COR-L47 (cell line): ENCODE measurements around the gene SBNO2.

Source experiments
- DNase-seq: peaks from one replicate; lab custom pipeline; 2025; lab: John Stamatoyannopoulos, UW

Gene SBNO2

DNA sequence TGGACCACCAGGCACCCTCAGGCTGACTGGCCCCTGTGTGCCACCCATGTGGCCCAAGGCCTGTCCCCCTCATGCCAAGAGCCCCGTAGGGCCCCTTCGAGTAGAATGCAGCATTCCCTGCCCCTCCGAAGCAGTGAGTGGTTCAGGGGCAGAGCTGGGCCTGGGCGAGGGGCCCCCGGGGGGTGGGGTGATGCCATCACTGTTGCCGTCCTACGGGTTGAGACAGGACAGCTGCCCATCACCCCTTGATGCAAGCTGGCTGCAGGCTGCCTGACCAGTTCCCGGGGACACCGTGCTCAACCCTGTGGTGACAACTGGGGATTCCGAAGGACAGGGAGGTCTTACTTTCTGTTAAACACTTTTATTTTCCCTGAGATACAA, 4.7 kb downstream of the SBNO2 start:
- no peak for DNase-seq

DNA sequence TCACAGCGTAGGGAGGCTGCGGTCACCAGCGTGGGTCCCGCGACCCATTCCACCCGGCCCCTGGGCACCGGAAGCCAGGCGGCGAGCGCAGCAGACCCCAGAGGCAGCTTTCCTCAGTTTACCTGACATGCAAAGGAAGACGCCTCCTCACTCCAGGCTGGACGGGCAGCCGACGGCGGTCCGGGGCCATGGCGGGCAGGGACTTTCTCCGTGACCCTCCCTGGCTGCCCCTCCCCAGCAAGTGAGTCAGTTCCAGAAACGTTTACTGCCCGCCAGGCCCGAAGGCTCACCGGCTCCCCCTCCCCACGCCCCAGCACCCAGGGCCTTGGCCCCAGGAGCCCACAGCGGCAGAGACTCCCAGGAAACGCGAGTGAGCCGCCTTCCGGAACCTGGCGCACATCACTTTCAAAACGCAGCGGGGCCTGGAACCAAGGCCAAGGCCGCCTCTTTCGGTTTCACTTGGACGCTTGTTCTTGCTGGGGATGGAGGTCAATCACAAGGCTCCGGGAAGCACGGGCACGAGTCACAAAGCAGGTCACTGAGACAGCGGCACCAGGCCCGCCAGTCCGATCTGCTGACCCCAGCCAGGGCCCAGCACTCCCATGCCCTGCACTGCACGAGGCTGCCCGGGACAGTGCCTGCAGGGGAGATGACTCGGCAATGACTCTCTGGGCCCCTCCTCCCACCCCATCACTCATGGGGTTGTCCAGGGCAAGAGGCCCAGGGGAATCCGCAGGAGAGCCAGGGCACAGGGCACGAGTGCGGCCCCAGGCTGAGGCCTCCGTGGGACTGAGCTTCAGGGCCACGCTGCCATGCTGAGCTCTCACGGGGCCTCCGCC, 5.3 kb downstream of the SBNO2 start:
- DNase-seq: no peak

DNA sequence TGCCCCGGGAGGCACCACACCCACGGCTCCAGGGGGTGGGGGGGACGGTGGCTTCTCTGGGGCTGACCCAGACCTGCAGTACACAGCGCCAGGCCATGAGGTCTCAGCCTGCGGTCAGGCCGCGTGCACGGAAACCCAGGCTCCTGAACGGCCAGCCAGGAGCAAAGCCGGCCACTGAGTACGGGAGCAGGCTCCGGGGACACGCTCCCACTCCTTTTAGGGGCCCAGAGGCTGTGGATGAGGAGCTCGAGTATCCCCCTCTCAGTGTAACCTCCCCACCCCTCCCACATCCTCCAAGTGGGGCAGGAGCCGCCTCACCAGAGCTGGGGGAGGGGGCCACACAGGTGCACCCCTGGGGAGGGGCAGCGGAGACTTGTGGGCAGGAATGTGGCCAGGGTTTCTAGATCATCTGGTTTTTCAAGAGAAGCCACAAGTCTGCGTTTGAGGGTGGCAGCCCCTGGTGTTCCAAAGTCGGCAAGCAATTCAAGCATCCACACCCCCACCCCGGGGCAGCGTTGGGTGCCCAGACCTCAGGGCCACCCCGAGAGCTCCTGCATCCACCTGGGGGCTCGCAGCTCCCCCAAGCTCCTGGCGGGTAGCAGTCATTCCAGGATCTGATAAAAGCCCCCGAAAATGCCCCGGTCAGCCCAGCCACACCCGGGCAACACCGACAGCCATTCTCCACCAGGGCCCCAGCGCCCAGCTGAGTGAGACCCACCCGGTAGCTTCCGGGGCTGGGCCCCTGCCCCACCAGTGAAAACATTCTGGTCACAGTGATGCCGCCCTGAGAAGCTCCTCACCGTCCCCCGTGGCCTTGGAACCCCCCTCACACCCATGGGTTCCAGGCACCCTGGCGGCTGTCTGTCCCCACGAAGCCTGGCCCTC, 6.1 kb downstream of the SBNO2 start:
- no peak for DNase-seq

DNA sequence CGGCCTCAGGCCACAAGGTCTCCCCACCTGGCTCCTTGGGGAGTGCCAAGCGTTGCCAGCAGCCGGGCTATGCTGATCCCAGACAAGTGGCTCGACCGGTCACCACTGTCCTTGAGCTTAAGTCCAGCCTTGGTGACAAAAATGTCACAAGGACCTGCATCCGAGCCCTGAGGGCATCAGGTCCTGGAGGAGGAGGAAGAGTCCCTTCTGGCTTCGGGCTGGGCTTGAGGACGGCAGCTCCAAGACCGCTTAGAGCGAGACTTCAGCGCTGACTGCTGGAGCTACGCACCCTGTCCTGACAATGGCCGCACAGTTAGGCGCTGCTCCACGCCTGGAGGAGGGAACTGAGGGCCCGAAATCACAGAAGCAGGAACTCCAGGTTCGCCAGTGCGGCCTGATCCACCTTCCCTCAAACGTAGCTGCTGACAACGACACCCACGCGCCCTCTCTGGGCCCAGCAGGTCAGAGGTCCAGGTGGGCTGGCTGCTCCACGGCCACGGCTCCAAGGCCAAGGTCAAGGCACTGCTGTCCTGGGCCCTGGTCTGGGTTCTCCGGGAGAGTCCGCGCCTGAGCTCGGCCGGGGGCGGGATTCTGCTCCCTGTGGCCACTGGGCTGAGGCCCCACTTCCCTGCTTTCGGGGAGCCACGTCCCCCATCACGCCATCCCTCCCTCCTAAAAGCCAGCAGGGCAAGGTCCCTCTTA, 7.0 kb downstream of the SBNO2 start:
- DNase-seq: no peak

DNA sequence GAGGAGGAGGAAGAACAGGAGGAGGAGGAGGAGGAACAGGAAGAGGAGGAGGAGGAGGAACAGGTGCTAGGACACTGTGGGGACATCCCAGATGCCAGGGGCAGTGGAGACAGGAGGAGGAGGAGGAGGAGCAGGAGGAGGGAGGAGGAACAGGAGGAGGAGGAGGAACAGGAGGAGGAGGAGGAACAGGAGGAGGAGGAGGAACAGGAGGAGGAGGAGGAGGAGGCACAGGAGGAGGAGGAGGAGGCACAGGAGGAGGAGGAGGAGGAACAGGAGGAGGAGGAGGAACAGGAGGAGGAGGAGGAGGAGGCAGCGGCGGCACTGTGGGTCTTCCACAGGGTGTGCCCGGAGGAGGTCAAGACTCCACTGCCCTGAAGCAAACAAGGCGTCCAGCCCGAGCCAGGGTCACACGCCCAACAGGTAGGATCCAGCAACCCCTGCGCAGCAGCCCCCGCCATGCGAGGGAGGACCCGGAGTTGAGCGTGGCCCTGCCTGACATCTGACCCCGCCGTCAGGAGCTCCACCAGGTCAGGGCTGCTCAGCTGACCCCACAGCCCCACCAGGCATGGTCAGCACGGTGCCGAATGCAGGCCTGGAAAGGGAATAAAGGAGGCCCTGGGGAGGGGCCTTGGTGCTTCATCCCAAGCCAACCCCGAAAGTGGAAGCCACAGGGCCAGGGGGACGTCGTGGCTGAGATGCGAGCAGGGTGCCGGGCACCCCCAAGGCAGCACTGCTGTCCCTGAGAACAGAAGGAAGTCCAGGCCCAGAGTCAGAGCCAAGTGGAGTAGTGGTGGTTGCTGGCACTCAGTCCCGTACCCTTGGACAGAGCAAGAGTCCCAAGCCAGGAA, 9.2 kb downstream of the SBNO2 start:
- no peak for DNase-seq

DNA sequence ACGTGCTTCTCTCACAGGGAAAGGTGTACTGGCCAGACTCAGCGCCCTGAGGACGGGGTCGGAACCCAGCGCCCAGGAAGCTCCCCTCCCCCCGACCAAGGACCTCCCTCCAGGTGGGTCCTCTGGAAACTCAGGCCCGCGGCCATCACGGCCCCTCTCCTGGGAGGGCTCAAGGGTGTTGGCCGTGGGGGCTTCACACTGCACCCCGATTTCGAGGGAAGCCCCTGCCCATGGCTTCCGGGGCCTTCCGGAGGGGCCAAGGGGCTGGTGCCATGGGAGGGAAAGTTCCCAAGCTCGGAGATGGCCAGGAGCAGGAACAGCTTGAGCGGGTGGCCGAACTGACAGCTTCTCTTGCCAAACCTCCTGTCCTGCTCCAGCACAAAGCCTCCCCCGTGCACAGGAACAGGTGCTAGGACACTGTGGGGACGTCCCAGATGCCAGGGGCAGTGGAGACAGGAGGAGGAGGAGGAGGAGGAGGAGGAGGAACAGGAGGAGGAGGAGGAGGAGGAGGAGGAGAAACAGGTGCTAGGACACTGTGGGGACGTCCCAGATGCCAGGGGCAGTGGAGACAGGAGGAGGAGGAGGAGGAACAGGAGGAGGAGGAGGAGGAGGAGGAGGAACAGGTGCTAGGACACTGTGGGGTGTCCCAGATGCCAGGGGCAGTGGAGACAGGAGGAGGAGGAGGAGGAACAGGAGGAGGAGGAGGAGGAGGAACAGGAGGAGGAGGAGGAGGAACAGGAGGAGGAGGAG, 10.0 kb downstream of the SBNO2 start:
- DNase-seq: no peak

DNA sequence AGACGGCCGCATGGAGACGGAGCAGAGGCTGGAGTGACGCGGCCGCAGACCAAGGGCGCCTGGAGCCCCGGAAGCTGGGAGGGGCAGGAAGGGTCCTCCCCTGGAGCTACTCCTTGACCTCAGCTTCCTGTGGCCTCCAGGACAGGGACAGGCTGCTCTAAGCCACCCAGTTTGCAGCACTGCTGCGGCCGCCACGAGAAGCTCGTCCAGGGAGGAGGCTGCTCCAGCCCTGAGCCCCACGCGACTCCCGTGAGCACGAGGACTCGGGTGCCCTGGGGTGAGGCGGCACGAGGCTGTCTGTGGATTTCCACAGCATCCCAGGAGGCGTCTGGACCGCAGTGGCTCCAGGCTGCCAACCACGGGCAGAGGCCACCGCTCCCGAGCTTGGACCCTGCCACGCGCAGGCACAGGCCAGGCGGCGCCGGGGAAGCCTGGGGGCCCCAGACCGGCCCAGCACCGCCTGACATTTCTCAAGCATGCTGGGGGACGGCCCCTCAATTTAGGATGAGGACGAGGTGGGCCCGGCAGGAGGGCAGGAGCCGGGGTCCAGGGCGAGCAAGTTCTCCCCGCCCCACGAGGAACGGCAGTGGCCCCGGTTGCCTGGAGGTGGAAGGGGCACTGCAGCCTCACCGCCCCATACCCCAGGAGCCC, 10.7 kb downstream of the SBNO2 start:
- DNase-seq: no peak

DNA sequence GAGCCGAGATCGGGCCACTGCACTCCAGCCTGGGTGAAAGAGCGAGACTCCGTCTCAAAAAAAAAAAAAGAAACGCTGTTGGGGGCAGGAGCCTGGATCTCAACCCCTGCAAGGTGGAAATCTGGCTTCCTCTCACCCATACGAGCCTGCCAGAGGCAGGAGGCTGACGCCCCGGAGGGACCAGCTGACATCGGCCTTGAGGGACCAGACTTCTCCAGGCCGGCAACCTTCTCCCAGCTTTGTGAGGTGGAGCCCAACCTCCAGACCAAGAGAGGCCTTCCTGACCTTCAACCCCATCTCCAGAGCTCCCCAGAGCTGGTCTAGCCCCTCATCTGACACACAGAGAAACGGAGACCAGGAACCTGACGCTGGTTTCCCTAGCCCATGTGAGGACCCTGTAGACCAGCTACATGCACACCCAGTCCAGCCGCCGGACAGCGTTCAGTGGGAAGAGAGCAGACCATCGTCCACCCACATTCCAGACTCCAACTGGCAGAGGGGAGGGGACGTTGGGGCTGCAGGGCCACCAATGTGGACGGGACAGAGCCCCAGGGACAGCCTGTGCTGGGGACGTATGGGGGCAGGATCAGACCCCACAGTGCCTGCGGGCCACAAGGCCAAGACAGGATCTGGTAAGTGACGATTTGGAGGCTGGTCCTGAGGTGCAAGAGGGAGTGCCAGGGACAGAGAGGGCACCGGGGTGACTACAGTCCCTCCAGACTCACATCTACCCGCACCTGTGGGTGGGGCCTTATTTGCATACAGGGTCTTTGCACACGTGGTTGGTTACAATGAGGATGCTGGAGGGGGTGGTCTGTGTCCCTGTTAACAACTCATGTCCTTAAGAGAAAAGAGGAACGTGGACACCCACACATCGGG, 11.4 kb downstream of the SBNO2 start:
- no peak for DNase-seq

DNA sequence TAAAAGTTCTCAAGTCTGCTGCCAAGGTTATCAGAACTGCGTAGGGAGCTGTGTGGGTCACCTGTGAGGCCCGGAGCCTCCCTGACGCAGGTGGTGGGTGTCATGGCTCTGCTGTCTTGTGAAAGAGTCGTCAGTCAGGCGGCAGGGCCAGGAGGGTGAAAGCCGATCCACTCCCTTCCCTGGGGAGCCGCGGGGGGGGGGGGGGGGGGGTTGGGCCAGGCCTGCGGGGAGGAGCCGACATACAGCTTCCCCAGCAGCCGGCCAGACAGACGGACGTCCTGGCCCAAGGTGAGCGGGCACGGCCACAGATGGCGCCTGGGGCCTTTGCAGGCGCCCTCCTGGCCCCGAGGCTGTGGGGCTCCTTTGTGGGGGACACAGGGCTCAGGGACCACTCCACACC, 12.4 kb downstream of the SBNO2 start:
- DNase-seq: no peak

DNA sequence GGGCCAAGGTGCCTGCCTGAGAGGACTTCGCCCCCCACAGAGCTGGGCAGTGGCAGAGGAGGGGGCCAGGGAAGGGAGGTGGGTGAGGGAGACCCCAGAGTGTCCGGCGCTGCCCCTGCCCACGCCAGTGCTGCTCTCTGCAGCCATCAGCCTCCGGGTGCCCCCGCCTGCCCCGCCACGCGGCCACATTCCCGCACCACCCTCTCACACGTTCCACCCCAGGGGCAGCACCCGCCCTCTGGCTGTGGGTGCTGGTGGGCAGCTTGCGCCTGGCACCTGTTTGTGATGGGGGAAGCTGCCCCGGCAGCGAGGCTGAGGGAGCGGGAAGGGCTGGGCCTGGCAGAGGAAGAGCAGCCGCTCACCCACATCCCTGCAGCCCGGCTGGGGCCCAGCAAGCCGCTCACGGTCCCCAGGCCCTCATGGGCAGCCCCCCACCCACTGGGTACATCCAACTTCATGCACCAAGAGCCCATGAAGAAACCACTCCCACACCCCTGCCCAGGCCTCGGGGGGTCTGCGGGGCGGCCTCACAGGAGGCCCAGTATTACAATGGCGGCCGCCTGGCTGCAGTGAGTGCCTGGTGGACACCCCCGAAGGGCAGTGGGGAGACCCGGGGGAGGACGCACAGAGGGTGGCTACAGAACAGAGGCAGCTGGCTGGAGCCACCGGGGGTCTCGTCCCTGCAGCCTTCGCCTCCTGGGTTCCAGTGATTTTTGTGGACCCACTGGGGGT, 14.0 kb downstream of the SBNO2 start:
- no peak for DNase-seq

DNA sequence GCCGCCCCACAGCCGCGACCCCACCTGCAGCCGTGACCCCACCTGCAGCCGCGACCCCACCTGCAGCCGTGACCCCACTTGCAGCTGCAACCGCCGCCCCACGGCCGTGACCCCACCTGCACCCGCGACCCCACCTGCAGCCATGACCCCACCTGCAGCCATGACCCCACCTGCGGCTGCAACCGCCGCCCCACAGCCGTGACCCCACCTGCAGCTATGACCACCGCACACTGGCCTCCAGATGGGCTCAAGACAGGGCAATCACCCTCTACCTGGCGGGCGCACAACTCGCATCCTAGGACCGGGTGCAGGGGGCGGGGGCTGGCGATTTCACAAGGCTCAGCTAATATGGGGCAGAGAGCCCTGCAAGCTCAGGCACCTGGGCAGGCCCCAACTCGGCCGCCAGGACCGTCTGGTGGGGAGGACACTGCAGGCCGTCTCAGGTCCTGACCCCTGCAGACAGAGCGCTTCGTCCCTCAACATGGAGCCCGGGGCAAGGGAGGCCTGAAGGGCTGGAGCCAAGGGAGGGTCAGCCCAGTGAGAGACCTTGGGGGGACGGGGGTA, 15.1 kb downstream of the SBNO2 start:
- DNase-seq: no peak

DNA sequence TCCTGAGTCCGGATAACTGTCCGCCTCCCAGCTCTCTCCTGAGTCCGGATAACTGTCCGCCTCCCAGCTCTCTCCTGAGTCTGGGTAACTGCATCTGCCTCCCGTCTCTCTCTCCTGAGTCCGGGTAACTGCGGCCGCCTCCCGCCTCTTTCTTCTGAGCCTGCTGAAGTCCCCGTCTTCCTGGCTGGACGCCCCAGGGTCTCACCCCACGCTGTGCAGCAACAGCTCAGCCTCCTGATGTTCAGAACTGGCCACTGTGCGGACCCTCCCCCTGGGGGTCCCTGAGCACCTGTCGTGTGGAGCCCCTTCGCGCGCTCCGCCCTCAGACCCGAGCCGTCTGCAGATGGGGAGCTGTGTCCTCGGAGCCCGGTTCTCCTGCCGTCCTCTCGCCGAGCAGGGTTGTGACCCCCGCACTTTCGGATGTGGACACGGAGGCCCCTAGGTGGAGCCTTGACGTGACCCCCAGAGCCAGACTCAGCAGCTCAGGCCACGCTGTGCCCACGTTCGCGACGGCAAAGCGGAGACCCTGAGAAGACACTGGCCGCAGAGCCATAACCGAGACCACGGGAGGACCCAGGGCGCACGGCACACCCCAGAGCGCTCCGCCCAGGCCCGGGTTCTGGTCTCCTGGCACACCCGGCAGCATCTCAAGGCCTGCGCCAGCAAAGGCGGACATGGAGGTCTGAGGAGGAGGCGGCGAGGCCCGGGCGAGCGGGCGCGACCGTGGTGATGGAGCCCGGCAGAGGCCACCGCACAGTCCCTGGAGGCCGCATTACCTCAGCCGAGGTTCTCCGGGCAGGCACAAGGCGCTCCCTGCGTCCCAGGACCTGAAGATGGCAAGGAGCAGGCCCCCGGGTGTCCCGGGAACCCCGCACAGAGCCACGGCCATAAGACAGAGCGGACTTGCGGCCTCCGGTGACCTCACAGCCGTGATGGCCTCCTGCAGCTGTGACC, 15.9 kb downstream of the SBNO2 start:
- DNase-seq: no peak

DNA sequence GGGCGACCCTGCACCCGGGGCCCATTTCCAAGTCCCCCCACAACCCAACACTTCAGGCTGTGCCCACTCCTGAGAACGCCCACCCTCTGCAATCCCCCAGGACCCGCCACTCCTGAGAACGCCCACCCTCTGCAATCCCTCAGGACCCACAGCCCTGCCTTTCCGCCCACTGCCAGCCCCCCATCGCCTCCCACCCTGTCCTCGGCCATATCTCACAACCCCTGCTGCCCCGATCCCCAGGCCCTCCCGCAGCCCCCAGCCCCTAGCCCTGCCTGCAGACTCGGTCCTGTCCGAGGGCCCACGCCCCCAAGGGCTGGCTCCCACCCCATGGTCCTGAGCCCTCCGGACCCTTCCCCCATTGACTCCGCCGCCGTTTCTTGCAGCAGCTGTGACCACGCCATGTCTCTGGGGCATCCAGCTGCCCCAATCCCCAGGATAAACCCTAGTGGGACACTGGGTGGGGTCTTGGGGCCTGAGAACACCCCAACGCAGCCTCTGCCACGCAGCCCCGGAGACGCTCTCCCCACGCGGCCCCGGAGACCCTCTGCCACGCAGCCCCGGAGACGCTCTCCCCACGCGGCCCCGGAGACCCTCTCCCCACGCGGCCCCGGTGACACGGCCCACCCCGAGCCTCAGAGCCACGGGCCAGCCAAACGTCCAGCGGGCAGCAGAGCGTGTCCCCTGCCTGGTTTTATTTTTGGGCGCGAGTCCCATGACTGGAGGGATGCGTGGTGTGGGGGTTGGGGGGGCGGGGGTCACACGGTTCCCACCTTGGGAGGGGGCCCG, 17.0 kb downstream of the SBNO2 start:
- no peak for DNase-seq

DNA sequence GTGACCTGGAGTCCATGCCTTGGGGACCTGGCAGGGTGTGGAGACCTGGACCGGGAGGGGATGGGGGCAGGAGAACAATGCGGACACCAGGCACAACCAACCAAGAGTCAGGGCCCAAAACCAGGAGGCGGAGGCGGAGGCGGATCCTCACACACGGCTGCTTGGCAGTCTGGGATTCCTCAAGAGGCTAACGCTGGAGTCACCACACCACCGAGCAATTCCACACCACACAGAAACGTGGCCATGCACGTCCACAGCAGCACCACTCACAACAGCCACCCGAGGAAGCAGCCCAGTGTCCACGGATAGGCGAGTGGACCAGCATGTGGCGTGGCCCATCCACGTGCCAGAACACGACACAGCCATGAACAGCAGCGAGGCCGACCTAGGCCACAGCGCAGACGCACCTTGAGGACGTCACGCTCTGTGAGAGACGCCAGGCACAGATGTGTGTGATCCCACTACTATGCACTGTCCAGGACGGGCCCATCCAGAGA, 17.7 kb downstream of the SBNO2 start:
- DNase-seq: no peak

DNA sequence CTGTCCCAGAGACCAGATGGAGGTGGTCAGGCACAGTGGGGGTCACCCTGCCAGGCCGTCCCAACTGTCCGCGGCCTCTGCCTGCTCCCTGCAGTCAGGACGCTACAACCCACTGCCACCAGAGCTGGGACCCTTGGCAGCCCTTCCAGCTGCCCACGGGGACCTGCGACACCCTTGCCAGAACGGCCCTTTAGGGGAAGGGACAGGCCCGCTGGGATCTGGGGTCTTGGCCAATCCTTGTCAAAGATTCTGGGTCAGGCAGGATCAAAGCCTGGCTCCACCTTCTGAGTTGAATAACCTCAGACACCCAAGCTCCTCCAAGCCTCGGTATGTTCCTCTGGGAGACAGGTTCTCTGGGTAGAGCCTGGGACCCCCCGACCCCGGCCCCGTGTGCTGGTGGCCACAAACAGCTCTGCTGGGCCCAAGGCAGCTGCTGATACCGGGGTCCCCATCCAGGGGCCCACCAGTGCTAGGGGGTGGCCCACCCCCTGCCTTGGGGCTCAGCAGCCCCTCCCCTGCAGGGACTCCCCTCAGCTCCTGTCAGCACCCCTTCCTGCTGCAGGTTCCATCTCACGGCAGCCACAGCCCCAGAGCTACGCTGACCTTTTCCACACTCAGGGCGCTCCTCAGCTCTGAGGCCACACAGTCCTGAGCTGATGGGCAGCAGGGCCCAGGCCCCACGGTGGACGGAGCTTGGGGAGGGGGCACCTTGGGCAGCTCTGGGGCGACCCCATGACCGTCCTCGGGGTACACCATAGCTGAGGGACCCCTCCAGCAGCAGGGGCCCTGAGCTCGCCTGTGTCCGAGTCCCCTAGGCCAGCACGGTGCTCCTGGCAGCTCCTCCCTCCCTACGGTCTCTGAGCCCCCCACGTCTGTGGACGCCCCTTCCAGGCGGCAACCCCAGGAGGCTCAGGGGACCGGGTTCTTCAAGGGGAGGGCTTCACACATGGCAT, 18.4 kb downstream of the SBNO2 start:
- no peak for DNase-seq
